KOPT-K1 (cell line): Measurements from ENCODE around the gene ZNF577.

Source experiments
- H3K27ac ChIP-seq: fragments of 200-600 bp; sonication (generic); 2 replicates; pipeline ENCODE4 v1.5.1; 2016; ENCODE audit warnings: antibody characterized with exemption, mild to moderate bottlenecking, low read depth, low read length; ENCODE audit not compliant: poor library complexity, severe bottlenecking
- H3K36me3 ChIP-seq: fragments of 200-600 bp; sonication (generic); 2 replicates; pipeline ENCODE4 v1.5.1; 2017; ENCODE audit warnings: antibody characterized with exemption, mild to moderate bottlenecking, low read length, moderate library complexity; ENCODE audit not compliant: insufficient read depth
- H3K9me3 ChIP-seq: fragments of 200-600 bp; sonication (generic); 2 replicates; pipeline ENCODE4 v1.5.1; 2017; ENCODE audit warnings: antibody characterized with exemption, low read length, mild to moderate bottlenecking; ENCODE audit not compliant: insufficient read depth, poor library complexity, severe bottlenecking

ZNF577 gene

GRCh38 chr19:51903192-51903591, 15.4 kb upstream of the ZNF577 start:
- Histone ChIP-seq H3K36me3 (no peaks in the 10 kb centered on the region), H3K27ac (no peak overlapping the region), H3K9me3 (peaks cover 59% of the 10 kb centered on the region)

GRCh38 chr19:51901860-51902259, 14.1 kb upstream of the ZNF577 start:
- Histone ChIP-seq H3K27ac (no peak overlapping the region), H3K36me3 (no peaks in the 10 kb centered on the region), H3K9me3 (peaks cover 61% of the 10 kb centered on the region)

GRCh38 chr19:51891193-51891747, 3.5 kb upstream of the ZNF577 start:
- Histone ChIP-seq H3K36me3 (no peaks in the 10 kb centered on the region), H3K27ac (no peak overlapping the region), H3K9me3 (peaks cover 67% of the 10 kb centered on the region)

- no peaks in the 10 kb centered on the region for H3K36me3 ChIP-seq
- H3K9me3 ChIP-seq, result peaks cover 71% of the 10 kb centered on the region
- H3K27ac ChIP-seq, result no peak overlapping the region
These were observed 2.2 kb upstream of the ZNF577 start for GRCh38 chr19:51889934-51890333.

- H3K36me3 ChIP-seq, result no peaks in the 10 kb centered on the region
- H3K27ac ChIP-seq, result no peak overlapping the region
- peaks cover 38% of the 10 kb centered on the region for H3K9me3 ChIP-seq
These were observed 3.0 kb downstream of the ZNF577 start for GRCh38 chr19:51884713-51885112.

- peaks cover 20% of the 10 kb centered on the region for H3K9me3 ChIP-seq
- no peaks in the 10 kb centered on the region for H3K36me3 ChIP-seq
- no peak overlapping the region for H3K27ac ChIP-seq
These were observed 5.2 kb downstream of the ZNF577 start for GRCh38 chr19:51882518-51882917.

- Histone ChIP-seq H3K36me3 (no peaks in the 10 kb centered on the region), H3K9me3 (peaks cover 67% of the 10 kb centered on the region), H3K27ac (no peak overlapping the region)
These were observed 14.7 kb downstream of the ZNF577 start for GRCh38 chr19:51873097-51873496.

- Histone ChIP-seq H3K27ac (no peak overlapping the region), H3K36me3 (no peaks in the 10 kb centered on the region), H3K9me3 (peaks cover 69% of the 10 kb centered on the region)
These were observed 25.7 kb downstream of the ZNF577 start for GRCh38 chr19:51861870-51862622.

- peaks cover 22% of the 10 kb centered on the region for H3K9me3 ChIP-seq
- H3K36me3 ChIP-seq, result no peaks in the 10 kb centered on the region
- H3K27ac ChIP-seq, result no peak overlapping the region
These were observed 50.6 kb downstream of the ZNF577 start for GRCh38 chr19:51837145-51837544.

- peaks cover 36% of the 10 kb centered on the region for H3K9me3 ChIP-seq
- no peak overlapping the region for H3K27ac ChIP-seq
- H3K36me3 ChIP-seq, result no peaks in the 10 kb centered on the region
These were observed 57.5 kb downstream of the ZNF577 start for GRCh38 chr19:51830274-51830673.

GRCh38 chr19:51824281-51825005, 63.3 kb downstream of the ZNF577 start:
- Histone ChIP-seq H3K27ac (no peak overlapping the region), H3K36me3 (no peaks in the 10 kb centered on the region), H3K9me3 (peaks cover 52% of the 10 kb centered on the region)

GRCh38 chr19:51822946-51823345, 64.8 kb downstream of the ZNF577 start:
- H3K27ac ChIP-seq, result no peak overlapping the region
- no peaks in the 10 kb centered on the region for H3K36me3 ChIP-seq
- H3K9me3 ChIP-seq, result peaks cover 45% of the 10 kb centered on the region

GRCh38 chr19:51822325-51822724, 65.4 kb downstream of the ZNF577 start:
- Histone ChIP-seq H3K36me3 (no peaks in the 10 kb centered on the region), H3K27ac (no peak overlapping the region), H3K9me3 (peaks cover 42% of the 10 kb centered on the region)

- H3K27ac ChIP-seq, result no peak overlapping the region
These were observed 65.8 kb downstream of the ZNF577 start for GRCh38 chr19:51821921-51822320.

GRCh38 chr19:51821456-51821855, 66.3 kb downstream of the ZNF577 start:
- H3K9me3 ChIP-seq, result peaks cover 33% of the 10 kb centered on the region
- H3K36me3 ChIP-seq, result no peaks in the 10 kb centered on the region
- H3K27ac ChIP-seq, result no peak overlapping the region

More at GRCh38 chr19:51821921-51822320, 65.8 kb downstream of the ZNF577 start:
- peaks cover 38% of the 10 kb centered on the region for H3K9me3 ChIP-seq
- no peaks in the 10 kb centered on the region for H3K36me3 ChIP-seq
